Hippocampal formation (tissue), 2 donors: Measurements from ENCODE around the gene INTS12.

Experiments
- DNase-seq, 2 donors: peaks; one replicate each; lab custom pipeline; 2025; lab: John Stamatoyannopoulos, UW

Gene INTS12

DNA sequence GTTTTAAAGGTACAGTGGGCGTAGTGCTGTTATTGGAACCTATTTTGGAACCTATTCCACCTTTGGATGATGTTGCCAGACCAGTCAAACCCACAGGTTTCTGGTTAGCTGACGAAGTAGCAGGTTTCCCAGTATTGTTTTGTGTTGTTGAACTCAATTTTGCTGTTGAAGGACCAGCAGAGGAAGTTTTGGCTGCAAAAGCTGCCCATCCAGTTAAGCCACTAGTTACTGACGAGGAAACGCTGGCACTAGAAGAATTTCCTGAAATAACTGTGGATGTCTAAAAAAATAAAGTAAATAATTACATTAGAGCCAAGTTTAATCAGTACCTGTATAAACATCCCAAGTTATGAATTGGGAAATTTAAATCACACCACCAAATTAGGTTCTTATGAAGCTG, 25.5 kb downstream of the INTS12 start:
- no peak for DNase-seq

- DNase-seq = no peak
Measured at GRCh38 chr4:105679186-105679585, 29.3 kb downstream of the INTS12 start.

DNA sequence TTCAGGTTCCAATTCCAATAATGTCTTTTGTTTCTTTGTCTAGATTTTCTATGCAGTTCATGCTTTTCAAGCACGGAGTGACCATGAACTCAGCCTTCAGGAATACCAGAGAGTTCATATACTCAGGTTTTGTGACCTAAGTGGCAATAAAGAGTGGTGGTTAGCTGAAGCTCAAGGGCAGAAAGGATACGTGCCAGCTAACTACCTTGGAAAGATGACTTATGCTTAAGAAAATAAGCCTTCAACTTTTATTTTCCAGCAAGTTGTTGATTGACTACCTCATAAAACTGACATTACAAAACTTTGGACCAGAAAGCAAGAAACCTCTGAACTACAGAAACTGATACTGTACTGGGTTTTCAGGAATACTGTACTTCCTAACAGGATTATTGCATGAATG, 30.8 kb downstream of the INTS12 start:
- no peak for DNase-seq

DNA sequence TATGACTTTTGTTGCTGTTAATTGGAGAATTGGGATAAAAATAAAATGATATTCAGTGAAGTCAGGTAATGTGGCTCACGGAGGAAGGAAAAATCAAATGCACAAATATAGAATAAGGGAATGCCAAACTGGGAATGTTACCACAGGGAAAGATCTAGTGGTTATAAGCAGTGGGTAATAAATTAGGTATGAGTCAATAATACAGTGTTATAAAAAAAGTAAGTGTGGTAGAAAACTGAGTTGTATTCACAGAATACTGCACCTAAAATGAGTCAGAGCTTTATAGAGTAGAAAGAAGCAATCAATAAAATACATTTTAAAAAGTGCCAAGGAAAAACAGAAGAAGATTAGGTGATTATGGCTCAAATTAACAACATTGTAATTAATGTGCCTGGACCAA, 34.5 kb downstream of the INTS12 start:
- DNase-seq = no peak

GRCh38 chr4:105671301-105671700, 37.2 kb downstream of the INTS12 start:
- no peak for DNase-seq

GRCh38 chr4:105670684-105671083, 37.8 kb downstream of the INTS12 start:
- DNase-seq = no peak

GRCh38 chr4:105666693-105667092, 41.8 kb downstream of the INTS12 start:
- DNase-seq = peak in 1 of 2 donors; percentile 3

- no peak for DNase-seq
Measured at GRCh38 chr4:105662935-105663675, 45.4 kb downstream of the INTS12 start.

GRCh38 chr4:105661028-105661427, 47.5 kb downstream of the INTS12 start:
- DNase-seq = no peak

GRCh38 chr4:105659190-105659589, 49.3 kb downstream of the INTS12 start:
- DNase-seq = no peak

- DNase-seq = no peak
Measured at GRCh38 chr4:105657117-105657765, 51.2 kb downstream of the INTS12 start.

- DNase-seq = no peak
Measured at GRCh38 chr4:105652286-105652888, 56.1 kb downstream of the INTS12 start.

DNA sequence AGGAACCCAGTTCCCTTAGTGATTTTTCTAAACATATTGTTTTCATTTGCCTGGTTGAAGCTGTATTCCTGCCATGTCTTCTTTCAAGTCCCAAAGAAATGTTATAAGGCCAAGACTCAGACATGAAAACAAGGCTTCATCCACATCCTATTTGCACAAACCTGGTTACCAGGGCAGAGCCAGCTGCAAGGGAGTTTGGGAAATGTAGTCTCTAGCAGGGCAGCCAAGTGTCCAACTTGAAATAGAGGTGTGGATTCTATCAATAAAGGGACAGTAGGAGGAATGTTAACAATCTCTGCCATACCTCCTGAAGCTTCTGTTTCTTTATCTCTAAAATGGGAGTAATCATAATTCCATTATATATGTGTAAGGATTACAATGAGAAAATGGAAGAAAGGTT, 56.6 kb downstream of the INTS12 start:
- DNase-seq = no peak

- no peak for DNase-seq
Measured at GRCh38 chr4:105650190-105650589, 58.3 kb downstream of the INTS12 start.

- no peak for DNase-seq
Measured at GRCh38 chr4:105645440-105645839, 63.0 kb downstream of the INTS12 start.

DNA sequence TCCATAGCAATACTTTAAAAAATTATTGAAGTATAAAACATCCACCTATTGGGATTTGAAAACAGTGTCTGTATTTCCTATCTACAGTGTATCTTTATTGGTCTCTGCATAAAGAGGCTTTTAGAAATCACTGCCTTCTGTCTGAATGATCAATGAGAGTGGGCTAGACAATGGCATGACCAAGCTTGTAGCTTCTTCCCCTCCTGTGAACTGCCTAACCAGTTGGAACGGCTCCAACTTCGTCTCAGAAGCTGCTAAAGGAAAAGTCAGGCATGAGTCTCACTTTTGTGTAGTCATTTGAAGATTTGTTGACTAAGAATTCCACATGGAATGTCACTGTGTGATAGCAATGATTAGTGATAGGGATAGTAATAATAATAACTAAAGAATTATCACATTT, 64.2 kb downstream of the INTS12 start:
- no peak for DNase-seq

GRCh38 chr4:105641845-105642244, 66.6 kb downstream of the INTS12 start:
- no peak for DNase-seq

DNA sequence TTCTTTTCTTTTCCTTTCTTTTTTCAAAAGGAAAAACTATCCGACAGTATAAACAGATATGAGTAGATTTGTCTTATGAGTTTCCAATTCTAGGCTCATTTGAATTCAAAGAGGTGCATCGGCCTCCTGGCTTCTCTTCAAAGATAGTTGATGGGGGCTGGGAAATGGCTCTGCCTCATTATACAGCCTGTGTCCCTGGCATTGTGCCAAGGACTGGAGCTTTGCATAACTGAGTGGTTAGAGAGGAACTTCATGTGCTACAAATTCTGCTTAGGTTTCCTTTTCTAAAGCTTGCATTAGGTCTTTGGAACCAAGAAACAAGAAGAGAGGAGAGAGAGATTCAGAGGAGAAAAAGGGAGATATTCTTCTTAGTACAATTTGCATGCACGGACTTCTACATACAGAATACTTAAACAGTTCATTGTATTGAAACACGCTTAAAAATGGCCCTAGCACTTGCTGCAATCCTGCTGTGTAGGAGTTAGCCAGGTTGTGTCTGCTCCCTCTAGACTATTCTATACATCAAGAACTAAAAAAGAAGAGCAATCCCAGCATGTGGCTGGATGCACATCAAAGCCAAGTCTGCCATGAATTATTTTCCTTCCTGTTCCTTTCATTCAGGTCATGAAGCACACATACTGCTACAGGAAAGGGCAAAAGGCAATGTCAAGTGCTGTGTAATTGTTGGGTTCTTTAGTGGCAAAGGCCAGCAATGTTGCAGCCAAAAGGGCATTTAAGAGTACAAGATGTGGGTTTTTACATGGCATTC, 70.9 kb downstream of the INTS12 start:
- peak; percentile 56 to 63 for DNase-seq

DNA sequence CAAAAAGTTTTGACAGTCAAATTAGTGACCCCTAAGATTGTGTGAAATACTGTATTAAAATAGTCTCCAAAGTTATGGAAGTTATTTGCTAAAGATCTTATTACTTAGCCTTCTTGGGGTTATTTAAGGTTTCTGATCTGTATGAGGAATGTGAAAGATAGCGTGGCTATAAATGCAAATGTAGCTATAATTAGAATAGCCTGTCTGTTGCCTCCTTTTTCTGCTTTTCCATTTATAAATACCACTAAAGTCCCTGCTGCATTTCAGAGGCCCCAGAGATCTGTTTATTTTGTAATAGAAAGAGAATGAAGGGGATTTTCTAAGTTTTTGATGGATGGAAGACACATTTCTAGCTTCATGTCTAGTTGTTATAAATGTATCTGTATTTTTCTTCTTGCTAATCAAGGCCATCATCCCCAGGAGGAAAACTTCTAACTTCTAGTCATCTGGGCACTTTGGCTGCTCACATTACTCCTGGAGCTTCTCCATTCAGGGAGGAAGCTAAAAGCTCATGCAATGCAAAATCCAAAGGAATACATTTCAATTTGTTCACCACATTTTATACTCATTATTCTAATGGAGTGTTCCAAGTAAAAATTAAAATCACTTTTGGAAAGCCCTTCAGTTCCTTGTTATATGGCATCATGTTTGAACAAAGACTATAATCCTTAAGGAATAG, 73.9 kb downstream of the INTS12 start:
- DNase-seq = no peak

- no peak for DNase-seq
Measured at GRCh38 chr4:105633241-105633640, 75.2 kb downstream of the INTS12 start.
